ENCODE measurements around the gene OPRL1. TPM values are rescaled to one million over a fixed set of nuclear protein-coding genes. Genes with fewer than 3 reads are reported as not detected.
"Not testable (repeated sequence)": the region's sequence is repeated elsewhere in the genome, so short reads cannot be mapped to it uniquely, and the experiment has no call there.

Gene OPRL1
- polyA plus RNA-seq, 3 donors, result 0.65 to 1.3 (median 1.2) TPM

GRCh38 chr20:64123517-64123916 is 43.6 kb downstream of the OPRL1 start:
- DNase-seq (ENCODE audit: extremely low read depth in 1 of 11, low read depth in 9 of 11, low spot score in 4 of 11), result not testable (repeated sequence)

- DNase-seq (ENCODE audit: extremely low read depth in 1 of 11, low read depth in 9 of 11, low spot score in 4 of 11), result no peak
These were observed 49.4 kb downstream of the OPRL1 start for GRCh38 chr20:64129146-64129782.

DNA sequence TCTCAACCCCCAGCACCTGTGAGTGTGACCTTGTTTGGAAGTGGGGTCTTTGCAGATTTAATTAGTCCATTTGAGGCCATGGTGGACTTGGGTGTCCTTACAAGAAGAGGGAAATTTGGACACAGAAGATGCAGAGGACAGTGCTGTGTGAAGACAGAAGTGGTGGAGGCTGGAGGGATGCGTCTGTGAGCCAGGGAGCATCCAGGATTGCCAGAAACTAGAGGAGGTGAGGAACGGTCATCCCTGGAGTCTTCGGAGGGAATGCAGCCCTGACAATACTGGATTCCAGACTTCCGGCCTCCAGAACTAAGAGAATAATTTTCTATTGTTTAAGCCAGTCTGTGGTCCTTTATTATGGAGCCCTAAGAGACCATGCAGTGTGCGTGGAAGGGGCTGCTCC is 50.4 kb downstream of the OPRL1 start:
- DNase-seq (ENCODE audit: extremely low read depth in 1 of 11, low read depth in 9 of 11, low spot score in 4 of 11), result no peak

DNA sequence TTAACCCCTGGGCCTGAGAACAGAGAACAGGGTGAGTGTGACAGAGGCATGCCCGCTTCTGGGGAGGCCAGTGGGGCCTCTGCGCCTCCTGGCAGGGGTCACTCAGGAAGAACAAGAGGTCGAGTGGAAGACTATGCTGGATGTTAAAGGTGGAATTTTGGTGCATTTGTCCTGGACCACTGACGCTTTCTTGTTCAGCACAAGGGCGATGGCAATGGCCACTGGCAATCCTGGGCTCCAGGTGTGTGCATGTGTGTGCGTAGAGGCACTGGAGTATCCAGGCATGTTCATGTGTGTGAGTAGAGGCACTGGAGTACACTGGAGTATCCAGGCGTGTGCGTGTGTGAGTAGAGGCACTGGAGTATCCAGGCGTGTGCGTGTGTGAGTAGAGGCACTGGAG is 51.0 kb downstream of the OPRL1 start:
- no peak for DNase-seq (ENCODE audit: extremely low read depth in 1 of 11, low read depth in 9 of 11, low spot score in 4 of 11)

DNA sequence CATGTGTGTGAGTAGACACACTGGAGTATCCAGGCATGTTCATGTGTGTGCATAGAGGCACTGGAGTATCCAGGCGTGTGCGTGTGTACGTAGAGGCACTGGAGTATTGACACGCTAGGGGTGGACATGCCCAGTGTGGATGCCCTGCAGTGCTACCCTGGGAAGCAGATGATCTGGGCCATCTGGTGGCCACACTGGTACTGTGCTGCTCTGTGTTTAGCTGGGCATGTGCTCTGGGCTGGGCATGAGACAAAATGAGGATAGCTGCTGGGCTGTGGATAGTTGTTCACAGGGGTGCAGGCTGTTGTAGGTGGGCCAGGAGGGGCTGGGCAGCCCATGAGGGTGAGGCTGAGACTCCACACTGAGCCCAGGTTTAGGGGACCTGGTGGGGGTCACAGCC is 51.5 kb downstream of the OPRL1 start:
- DNase-seq (ENCODE audit: extremely low read depth in 1 of 11, low read depth in 9 of 11, low spot score in 4 of 11), result no peak

- no peak for DNase-seq (ENCODE audit: extremely low read depth in 1 of 11, low read depth in 9 of 11, low spot score in 4 of 11)
These were observed 54.1 kb downstream of the OPRL1 start for GRCh38 chr20:64133951-64134407.

DNA sequence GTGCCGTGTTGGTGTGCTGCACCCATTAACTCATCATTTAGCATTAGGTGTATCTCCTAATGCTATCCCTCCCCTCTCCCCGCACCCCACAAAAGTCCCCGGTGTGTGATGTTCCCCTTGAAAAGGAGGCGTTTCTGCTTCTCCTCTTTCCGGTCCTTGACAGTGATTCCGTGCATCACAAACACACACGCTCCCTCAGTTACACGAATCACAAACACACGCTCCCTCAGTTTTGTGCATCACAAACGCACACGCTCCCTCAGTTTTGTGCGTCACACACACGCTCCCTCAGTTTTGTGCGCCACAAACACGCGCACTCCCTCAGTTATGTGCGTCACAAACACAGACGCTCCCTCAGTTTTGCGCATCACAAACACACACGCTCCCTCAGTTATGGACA is 54.9 kb downstream of the OPRL1 start:
- not testable (repeated sequence) for DNase-seq (ENCODE audit: extremely low read depth in 1 of 11, low read depth in 9 of 11, low spot score in 4 of 11)

DNA sequence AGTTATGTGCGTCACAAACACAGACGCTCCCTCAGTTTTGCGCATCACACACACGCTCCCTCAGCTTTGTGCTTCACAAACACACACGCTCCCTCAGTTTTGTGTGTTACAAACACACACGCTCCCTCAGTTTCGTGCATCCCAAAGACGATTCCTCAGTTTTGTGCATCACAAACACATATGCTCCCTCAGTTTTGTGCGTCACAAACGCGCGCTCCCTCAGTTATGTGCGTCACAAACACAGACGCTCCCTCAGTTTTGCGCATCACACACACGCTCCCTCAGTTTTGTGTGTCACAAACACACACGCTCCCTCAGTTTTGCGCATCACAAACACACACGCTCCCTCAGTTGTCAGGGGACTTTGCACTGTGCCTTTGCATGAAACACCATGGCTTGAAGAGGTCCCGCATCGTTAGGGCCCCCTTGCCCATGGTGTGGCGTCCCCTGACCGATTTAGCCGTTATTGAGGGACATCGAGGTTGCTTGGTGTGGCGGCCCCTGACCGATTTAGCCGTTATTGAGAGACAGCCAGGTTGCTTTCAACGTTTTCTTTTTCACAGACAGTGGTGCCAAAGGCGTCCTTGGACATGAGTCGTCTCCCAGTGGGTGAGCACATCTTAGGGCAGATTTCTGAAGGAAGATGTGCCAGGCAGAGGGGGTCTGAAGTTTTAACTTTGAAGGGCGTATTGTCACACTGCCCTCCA is 56.3 kb downstream of the OPRL1 start:
- no peak for DNase-seq (ENCODE audit: extremely low read depth in 1 of 11, low read depth in 9 of 11, low spot score in 4 of 11)

DNA sequence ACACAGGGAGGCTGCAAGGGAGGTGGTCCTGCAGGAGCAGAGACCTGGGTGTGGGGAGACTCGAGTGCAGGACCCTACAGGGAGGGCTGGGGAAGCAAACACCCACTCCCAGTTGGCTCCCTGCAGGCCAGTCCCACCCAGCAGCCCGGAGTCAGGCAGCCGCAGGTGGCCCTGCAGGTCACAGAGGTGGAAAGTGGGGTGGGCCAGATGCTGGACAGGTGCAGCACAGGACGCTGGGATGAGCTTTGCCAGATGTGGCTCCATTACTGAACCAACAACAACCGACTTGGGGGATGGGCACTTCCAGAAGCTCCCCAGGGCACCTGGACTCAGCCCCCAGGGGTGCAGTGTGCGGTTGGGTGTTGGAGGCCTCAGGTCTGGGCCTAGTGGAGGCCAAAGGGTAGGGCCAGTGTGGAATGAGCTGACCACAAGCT is 57.7 kb downstream of the OPRL1 start:
- no peak for DNase-seq (ENCODE audit: extremely low read depth in 1 of 11, low read depth in 9 of 11, low spot score in 4 of 11)

GRCh38 chr20:64138276-64138815 is 58.5 kb downstream of the OPRL1 start:
- no peak for DNase-seq (ENCODE audit: extremely low read depth in 1 of 11, low read depth in 9 of 11, low spot score in 4 of 11)

DNA sequence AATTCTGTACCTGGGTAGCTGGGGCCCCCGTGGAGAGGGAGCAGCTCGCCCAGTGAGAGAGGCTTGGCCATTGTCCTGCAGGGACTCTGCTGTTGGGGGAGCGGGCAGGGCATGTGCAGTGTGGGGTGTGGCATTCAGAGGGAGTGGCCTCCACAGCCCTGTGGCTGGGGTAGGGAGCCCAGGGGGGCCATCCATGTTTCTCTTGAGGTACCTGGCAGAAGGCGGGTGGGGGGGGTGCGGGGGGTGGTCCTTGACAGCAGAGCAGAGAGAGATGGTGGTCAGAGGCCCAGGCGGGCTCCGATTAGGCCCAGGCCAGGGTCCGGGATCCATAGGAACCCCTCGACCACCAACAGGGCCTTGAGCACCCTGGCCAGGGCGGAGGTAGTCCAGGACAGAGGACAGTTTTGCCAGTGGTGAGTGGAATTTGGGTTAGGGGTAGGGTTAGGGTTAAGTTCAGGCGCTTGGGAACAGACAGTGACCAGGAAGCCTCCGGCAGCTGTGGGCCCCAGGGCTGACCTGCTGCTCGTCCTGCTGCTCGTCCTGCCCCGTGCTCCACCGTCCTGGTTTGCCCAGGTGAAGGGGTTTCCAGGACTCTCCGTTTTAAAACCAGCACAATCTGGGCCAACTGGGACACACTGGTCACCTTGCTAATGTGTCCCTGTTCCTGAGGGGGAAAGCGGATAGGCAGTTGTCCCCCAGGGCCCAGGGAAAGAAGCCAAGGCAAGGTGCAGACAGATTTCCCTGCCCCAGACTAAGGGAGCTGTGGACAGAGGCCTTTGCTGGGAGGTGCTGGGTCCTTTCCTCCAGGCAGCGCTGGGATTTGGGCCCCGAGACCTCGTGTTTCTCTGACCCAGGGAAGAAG is 59.5 kb downstream of the OPRL1 start:
- DNase-seq (ENCODE audit: extremely low read depth in 1 of 11, low read depth in 9 of 11, low spot score in 4 of 11), result no peak

DNA sequence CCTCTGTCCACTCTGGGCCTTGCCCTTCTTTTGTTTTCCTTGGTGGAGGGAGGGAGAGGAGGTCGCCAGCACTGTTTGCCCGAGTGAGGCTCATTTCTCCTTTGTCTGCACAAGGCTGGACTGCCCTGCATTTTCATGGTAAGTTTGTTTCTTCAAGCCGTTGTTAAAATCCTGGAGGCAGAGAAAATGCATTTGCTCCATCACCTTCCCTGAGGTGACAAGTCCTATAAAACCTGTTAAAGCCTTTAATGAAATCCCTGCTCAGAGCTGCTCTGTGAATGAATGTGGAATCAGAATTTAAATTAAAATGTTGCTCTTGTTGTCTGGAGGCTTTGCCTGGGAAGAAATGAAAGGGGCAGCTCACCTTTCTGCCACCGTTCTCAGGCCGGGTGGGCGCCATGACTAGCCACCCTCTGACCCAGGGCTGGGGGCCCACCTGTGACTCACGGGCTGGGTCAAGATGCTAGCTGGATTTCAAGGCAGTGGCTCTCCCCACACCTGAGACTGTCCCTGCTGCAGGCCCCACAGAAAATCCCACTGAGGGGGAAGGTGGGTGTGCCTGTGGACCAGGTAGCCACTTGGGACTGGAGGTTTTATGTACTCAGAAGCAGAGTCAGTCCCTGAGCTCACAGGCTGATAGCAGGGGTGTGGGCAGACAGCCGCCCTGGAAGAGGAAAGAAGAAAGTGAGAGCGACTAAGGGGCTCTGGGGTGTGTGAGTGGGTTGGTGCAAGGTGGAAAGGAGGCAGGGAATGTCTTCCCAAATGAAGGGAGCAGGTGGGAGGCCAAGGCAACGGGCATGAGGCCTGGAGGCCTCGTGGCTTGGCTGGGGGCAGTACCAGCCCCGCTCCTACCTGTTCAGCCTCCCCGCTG is 60.4 kb downstream of the OPRL1 start:
- no peak for DNase-seq (ENCODE audit: extremely low read depth in 1 of 11, low read depth in 9 of 11, low spot score in 4 of 11)

GRCh38 chr20:64140956-64141355 is 61.1 kb downstream of the OPRL1 start:
- DNase-seq (ENCODE audit: extremely low read depth in 1 of 11, low read depth in 9 of 11, low spot score in 4 of 11), result no peak

GRCh38 chr20:64142590-64142989 is 62.7 kb downstream of the OPRL1 start:
- no peak for DNase-seq (ENCODE audit: extremely low read depth in 1 of 11, low read depth in 9 of 11, low spot score in 4 of 11)

- no peak for DNase-seq (ENCODE audit: extremely low read depth in 1 of 11, low read depth in 9 of 11, low spot score in 4 of 11)
These were observed 63.3 kb downstream of the OPRL1 start for GRCh38 chr20:64143018-64143801.

GRCh38 chr20:64144144-64144912 is 64.4 kb downstream of the OPRL1 start:
- no peak for DNase-seq (ENCODE audit: extremely low read depth in 1 of 11, low read depth in 9 of 11, low spot score in 4 of 11)
